ENCODE measurements around the gene MFN1. TPM values are rescaled to one million over a fixed set of nuclear protein-coding genes. Genes with fewer than 3 reads are reported as not detected.

The MFN1 gene
- total RNA-seq = 52.5 and 70.4 TPM in 2 replicates

- peak within 1 kb of the TSS; percentile 89 for H3K4me3 ChIP-seq (ENCODE audit: low read depth, low read length)
- DNase-seq (ENCODE audit: low read depth) = peak; percentile 97
- TF ChIP-seq, protein P1, sequence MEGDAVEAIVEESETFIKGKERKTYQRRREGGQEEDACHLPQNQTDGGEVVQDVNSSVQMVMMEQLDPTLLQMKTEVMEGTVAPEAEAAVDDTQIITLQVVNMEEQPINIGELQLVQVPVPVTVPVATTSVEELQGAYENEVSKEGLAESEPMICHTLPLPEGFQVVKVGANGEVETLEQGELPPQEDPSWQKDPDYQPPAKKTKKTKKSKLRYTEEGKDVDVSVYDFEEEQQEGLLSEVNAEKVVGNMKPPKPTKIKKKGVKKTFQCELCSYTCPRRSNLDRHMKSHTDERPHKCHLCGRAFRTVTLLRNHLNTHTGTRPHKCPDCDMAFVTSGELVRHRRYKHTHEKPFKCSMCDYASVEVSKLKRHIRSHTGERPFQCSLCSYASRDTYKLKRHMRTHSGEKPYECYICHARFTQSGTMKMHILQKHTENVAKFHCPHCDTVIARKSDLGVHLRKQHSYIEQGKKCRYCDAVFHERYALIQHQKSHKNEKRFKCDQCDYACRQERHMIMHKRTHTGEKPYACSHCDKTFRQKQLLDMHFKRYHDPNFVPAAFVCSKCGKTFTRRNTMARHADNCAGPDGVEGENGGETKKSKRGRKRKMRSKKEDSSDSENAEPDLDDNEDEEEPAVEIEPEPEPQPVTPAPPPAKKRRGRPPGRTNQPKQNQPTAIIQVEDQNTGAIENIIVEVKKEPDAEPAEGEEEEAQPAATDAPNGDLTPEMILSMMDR (IDR thresholded peaks at IDR 0.05; ENCODE audit: insufficient read depth, low read depth, low read length) = no peak
Observed at GRCh38 chr3:179347345-179348194, at the start of gene MFN1. Gene MFN1 (plus strand): TSS chr3:179347709. CDS start chr3:179348852, 1,143 bp downstream.

GRCh38 chr3:179297971-179298725 lies 49.4 kb upstream of the MFN1 start:
- no peak overlapping the region for H3K4me3 ChIP-seq (ENCODE audit: low read depth, low read length)
- DNase-seq (ENCODE audit: low read depth) = peak; percentile 37
- TF ChIP-seq, protein P1 (IDR thresholded peaks at IDR 0.05; ENCODE audit: insufficient read depth, low read depth, low read length) = no peak

DNA sequence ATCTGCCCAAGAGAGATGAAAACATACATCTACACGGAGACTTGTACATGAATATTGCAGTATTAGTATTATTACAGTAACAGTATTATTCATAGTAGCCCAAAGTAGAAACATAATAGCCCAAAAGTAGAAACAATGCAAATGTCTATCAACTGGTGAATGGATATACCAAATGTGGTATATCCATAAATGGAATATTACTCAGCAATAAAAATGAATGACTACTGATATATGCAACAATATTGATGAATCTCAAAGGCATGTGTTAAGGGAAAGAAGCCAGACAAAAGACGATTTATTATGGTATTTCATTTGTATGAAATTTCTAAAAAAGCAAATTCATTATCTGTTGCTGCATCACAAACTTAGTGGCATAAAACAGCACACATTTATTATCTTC lies 48.2 kb upstream of the MFN1 start:
- no peak for DNase-seq (ENCODE audit: low read depth)
- no peak overlapping the region for H3K4me3 ChIP-seq (ENCODE audit: low read depth, low read length)
- TF ChIP-seq, protein P1 (IDR thresholded peaks at IDR 0.05; ENCODE audit: insufficient read depth, low read depth, low read length) = no peak

DNA sequence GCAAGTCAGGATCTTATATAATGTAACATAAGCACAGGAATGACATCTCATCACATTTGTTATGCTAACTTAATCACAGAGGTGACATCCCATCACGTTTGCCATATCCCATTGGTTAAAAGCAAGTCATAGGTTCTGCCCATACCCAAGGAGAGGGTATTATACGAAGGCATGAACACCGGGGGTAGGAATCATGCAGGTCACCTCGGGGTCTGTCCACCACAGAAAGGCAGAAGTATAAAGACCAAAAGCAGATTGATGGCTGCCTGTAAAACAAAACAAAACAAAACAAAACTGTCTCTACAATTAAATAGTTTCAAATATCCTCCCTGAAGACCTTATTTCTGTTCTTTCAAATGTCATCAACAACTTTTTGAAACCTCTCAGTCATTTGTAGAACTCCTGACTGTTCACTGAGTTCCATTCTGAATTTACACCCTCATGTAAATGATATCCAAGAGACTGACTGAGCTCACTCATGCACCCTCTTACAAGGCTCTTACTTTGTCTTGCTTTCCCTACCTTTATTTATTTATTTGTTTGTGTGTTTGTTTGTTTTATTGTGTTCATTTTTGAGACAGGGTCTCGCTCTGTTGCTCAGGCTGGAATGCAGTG lies 47.4 kb upstream of the MFN1 start:
- TF ChIP-seq, protein P1 (IDR thresholded peaks at IDR 0.05; ENCODE audit: insufficient read depth, low read depth, low read length) = no peak
- no peak overlapping the region for H3K4me3 ChIP-seq (ENCODE audit: low read depth, low read length)
- no peak for DNase-seq (ENCODE audit: low read depth)

DNA sequence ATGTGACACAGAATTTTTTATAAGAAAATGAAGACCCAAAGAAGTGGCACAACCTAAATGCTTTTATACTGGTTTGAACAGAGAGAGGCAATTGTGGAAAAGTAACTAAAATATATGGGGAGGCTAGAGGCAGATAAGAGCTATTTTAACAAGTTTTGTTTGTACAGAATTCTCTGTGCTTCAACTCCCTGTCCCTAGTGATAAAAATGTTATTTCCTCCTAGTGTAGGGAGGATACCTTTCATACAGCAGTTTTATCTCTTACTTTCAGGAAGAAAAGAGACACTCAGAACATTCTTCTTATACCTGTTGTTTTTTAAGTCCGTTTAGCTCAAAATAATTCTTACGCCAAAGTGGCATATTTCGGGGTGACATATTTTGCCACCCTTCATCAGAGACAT lies 45.9 kb upstream of the MFN1 start:
- H3K4me3 ChIP-seq (ENCODE audit: low read depth, low read length) = no peak overlapping the region
- TF ChIP-seq, protein P1 (IDR thresholded peaks at IDR 0.05; ENCODE audit: insufficient read depth, low read depth, low read length) = no peak
- DNase-seq (ENCODE audit: low read depth) = no peak

GRCh38 chr3:179302111-179302510 lies 45.4 kb upstream of the MFN1 start:
- no peak overlapping the region for H3K4me3 ChIP-seq (ENCODE audit: low read depth, low read length)
- no peak for DNase-seq (ENCODE audit: low read depth)
- TF ChIP-seq, protein P1 (IDR thresholded peaks at IDR 0.05; ENCODE audit: insufficient read depth, low read depth, low read length) = no peak
